ENCODE data around the gene NOD1. TPM values are rescaled to one million over a fixed set of nuclear protein-coding genes. Genes with fewer than 3 reads are reported as not detected.

NOD1 gene
- total RNA-seq, 1 experiment from 2014 or later = 10.3 TPM

DNA sequence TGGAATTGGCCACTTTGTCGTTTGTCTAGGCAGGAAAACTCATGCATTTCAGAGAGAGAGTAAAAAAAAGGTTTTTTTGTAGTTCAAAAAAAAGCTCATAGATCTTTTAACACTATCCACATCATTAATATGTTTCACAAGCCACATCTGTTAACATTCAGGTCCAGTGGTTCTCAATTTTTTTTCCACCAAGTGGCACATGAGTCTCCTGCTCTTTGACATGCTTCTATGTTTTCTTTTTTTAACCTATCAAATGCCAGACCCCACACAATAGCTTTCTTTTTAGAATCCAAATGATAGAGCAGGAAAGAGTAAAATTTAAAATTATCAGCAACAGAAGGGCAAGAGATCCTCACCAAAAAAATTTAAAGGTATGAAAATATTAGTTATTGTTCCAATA, 20.3 kb downstream of the NOD1 start:
- in situ Hi-C loops (cut with HindIII; ENCODE audit: low pct_unique_long_range_greater_than_20kb, low sequenced_read_pairs) = no loop called here
- DNase-seq (ENCODE audit: low read depth) = no peak

DNA sequence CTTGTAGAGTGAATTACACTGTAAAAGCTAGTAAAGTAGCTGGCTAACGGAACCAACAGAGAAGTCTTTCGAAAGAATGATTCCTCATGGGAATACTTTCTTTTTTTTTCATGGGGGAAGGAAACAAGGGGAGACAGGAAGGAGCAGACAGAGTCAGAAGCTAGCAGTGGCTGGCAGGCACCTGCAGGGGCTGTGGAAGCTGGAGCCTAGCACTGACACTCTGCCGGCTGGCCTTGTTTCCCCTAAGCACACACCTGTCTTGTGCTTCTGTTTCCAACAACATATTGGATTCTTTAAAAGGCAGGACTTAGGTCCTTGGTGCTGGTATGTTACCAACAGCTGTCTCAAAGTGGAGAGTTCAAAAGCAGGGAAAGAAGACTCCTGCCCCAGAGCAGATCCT, 24.7 kb downstream of the NOD1 start:
- no peak for DNase-seq (ENCODE audit: low read depth)
- in situ Hi-C loops (cut with HindIII; ENCODE audit: low pct_unique_long_range_greater_than_20kb, low sequenced_read_pairs) = no loop called here

DNA sequence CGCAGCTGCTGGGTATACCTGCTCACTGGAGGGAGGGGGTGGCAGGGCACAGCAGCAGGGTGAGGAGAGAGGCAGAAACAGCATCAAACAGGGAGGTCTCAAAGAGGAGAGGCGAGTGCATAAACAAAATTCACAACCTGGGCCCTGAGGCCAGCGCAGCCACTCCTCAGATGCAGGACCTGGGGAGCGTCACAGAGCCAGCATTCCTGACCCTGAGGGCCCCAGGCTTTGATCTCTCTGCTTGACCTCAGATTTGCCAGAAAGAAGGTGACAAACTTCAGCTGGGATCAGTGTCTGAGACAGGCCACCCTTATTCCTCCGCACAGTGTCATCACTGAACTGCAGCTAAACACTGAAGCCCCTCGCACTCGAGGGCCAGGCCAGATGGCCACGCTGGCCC, 25.6 kb downstream of the NOD1 start:
- in situ Hi-C loops (cut with HindIII; ENCODE audit: low pct_unique_long_range_greater_than_20kb, low sequenced_read_pairs) = no loop called here
- no peak for DNase-seq (ENCODE audit: low read depth)

DNA sequence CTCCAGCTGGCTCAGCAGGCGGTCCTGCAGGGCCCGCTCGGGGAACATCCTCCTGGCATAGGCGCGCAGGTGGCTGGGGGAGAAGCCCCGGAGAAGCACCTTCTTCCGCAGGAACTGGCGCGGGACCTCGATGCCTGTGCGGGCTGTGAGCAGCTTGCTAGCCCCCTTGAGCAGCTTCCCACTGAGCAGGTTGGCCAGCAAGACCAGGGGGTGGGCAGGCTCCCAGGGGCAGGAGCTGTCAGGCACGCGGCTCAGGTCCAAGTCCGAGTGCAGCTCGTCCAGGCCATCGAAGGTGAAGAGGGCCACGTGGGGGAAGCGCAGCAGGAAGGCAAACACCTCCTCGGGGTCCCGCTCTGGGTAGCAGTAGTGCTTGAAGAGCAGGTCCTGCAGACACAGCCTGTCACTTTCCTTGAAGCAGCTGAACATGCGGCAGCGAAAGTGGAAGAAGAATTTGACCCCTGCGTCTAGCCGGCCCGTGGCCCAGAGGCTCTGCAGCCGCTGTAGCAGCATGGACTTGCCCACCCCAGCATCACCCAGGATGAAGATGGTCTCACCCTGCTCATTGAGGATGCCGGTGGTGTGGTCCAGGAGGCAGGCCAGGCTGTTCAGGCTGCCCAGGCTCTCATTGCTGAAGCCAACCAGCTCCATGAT, 26.2 kb downstream of the NOD1 start:
- no peak for DNase-seq (ENCODE audit: low read depth)
- in situ Hi-C loops (cut with HindIII; ENCODE audit: low pct_unique_long_range_greater_than_20kb, low sequenced_read_pairs) = no loop called here

DNA sequence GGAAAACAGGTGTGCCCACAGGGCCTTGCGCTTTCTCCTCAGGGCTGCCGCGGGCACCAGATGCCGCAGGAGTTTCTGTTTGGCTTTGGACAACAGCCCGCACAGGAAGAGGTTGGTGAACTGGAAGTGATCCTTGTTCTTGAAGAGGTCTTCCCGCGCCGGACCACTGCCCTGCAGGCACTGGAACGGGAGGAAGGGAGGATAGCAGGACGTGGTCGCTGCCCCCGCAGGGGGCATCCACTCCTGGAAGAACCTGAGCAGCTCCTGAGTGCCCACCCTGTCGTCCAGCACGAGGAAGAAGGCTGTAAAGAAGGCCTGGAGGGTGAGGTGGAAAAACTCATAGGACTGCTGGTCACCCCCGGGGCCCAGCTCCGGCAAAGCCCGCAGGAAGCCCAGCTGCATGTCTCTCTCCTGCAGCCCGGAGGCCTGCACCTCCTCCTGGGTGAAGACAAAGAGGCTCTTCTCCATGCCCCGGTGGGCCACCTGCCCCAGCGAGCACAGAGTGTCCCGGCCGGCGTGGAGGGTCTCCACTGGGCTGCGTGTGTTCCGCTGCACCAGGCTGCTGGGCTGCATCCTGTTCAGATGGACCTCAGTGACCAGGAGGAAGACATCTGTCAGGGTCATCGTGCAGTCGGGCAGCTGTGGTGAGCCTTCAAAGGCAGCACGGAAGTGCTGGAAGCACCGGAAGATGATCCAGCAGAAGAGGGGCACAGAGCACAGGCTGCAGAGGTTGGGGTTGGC, 26.9 kb downstream of the NOD1 start:
- in situ Hi-C loops (cut with HindIII; ENCODE audit: low pct_unique_long_range_greater_than_20kb, low sequenced_read_pairs) = no loop called here

DNA sequence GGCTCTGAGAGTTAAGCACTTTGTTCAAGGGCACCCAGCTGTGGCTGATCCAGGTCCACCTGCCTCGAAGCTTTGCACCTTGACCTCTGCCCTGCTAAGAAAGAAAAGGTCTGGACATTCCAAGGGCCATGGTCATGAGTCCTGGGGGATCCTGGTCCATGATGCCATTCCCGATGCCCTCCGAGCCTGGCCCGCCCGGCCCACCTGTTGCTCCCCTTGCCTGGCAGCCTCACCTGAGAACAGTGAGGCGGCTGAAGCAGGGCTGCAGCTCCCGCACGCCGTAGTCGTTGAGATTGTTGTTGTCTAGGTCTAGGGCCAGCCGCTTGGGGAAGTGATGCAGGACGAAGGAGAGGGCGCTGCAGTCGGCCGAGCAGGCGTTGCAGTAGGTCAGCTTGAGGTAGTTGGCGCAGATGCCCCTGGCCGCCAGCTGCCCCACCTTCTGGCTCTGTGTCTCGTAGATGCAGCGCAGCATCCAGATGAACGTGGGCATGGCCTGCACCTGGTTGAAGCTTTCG, 27.5 kb downstream of the NOD1 start:
- DNase-seq (ENCODE audit: low read depth) = no peak
- in situ Hi-C loops (cut with HindIII; ENCODE audit: low pct_unique_long_range_greater_than_20kb, low sequenced_read_pairs) = no loop called here

More for the DNA sequence above, 26.9 kb downstream of the NOD1 start:
- no peak for DNase-seq (ENCODE audit: low read depth)

DNA sequence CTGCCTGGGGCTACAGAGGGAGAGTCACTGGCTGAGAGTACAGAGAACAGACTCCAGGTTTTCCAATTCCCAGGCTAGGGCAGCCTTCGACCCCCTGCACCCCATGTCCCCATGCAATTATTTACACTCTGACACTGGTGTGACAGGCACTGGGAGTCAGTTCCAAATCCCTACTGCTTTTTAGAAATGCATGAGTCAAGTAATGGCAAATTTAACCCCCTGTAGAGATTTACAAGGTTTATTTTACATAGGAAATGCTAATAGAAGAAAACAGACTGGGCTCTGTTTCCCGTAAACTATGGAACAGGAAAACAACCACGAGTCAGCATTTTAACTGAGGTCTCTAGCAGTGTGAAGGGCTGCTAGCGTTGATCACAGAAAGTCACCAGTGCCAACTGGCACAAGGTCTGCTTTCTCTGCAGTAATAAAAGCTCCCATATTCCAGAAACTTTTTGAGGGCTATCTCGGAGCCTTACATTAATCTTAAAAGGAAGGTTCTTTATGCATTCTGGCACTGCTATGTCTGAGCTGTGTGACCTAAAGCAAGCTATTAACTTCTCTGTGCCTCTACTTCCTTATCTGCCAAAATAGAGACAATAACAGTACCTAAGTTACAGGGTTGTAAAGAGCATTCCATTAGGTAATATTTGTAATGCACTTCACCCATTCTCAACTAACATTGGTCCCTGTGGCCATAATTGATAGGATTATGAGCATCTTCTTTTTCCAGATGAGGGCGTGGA, 28.2 kb downstream of the NOD1 start:
- DNase-seq (ENCODE audit: low read depth) = no peak
- in situ Hi-C loops (cut with HindIII; ENCODE audit: low pct_unique_long_range_greater_than_20kb, low sequenced_read_pairs) = no loop called here

DNA sequence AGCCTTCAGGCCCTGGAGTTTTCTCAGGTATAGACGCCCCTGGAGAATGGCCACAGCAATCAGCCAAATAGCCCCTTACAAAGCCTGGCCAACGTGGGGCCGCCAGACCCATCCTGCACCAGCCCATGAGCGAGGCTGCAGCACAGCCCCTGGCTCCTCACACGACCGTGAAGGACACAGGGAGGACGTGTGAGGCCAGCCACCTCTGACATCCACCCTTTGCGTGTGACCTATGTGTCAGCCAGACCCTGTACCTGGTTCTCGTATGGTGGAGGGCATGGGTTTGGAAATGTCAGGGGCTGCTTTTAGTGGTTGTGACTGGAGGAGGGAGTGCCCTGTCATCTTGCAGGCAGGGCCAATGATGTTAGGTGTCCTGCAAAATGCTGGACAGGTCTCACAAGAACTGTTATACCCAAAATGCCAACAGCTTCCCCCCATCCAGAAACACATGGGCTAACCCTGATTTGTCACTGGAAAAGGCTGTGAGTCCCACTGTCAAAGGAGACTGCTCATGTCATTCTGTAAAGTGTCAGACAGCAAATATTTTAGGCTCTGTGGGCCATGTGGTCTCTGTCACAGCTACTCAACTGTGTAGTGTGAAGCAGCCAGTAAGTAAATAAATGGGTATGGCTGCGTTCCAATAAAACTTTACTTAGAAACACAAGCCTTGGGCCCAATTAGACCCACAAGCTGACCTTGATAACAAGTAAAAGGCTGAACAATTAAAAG, 30.0 kb downstream of the NOD1 start:
- in situ Hi-C loops (cut with HindIII; ENCODE audit: low pct_unique_long_range_greater_than_20kb, low sequenced_read_pairs) = no loop called here
- DNase-seq (ENCODE audit: low read depth) = no peak

DNA sequence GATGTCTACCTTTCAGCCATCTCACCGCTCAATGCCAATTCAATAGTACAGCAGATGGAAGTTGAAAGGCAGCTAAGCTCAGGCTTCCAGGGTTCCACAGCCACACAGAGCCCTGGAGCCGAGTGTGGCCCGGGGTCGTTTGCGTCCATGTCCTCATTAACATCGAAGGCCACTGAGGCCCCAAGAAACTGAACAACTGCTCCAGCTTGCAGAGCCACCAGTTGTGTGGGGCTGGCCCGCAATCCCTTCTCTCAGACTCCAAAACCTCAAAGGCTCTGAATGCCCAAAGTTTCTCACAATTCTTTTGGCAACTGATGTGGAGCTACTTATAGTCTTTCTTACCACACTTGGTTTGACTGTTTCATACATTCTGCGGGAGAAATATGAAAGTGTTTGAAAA, 31.1 kb downstream of the NOD1 start:
- in situ Hi-C loops (cut with HindIII; ENCODE audit: low pct_unique_long_range_greater_than_20kb, low sequenced_read_pairs) = no loop called here
- DNase-seq (ENCODE audit: low read depth) = no peak

DNA sequence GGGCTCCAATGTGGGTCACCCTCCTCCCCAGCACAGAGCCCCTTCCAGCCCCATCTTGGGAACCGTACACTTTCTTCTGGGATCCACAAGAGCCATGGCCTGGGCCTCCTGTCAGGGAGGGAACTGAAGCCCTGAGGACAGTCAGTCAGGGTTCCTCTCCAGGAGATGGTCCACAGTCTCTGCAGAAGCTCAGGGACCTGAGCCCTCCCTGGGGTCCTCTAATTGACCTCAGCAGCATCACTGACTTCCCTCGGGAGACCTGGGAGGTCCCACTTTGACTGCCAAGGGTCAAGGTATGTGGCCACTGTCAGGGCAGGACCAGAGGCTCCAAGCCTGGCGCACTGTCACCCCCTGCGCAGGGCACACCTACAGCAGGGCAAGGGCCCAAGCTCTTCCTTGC, 32.3 kb downstream of the NOD1 start:
- in situ Hi-C loops (cut with HindIII; ENCODE audit: low pct_unique_long_range_greater_than_20kb, low sequenced_read_pairs) = no loop called here
- no peak for DNase-seq (ENCODE audit: low read depth)

DNA sequence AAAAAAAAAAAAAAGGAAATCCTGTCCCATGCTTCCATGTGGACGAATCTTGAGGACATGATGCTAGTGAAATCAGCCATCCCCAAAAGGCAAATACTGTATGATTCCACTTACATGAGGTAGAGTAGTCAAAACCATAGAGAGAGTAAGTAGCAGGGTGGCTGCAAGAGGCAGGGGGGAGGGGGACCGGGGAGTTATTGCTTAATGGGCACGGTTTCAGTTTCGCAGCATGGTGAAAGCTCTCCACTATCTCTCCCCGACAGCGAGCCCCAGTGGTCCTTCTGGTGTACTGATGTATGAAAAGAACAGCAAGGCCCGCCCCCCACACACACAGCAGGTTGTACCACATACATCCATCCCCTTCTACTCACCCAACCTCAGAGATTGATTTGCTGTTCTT, 32.8 kb downstream of the NOD1 start:
- no peak for DNase-seq (ENCODE audit: low read depth)

DNA sequence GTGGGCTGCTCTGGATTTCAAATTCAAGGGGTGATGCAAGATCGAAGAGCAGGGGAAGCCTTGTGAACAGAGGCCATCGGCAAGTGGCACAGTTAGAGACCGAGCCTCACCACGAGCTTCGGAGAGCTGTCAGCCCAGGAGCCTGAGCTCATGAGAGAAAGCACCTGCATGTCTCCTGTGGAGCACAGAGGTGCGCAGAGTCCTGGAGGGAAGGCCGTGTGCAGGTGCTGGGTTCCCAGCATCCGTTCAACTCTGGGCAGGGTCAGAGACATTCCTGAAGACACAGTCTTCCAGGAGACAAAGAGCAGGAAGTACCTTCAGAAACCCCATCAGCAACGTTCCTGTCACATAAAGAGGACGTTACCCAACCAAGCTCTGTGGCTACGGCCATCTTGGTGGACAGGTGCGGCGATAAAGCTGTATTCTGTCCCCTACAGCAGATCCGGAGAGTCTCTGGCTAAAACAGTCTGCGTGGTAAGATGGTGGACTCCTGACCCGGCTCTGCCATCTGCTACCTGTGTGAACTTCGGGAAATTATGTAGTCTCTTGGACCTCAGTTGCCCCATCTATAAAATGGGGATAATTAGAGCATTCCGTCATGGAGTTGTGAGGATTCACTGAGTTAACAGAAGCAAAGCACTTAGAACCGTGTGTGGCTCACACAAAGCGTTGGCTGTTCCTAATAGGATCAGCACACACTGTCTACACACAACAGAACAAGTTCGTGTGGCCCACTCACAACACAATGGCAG, 40.6 kb downstream of the NOD1 start:
- no peak for DNase-seq (ENCODE audit: low read depth)
- in situ Hi-C loops (cut with HindIII; ENCODE audit: low pct_unique_long_range_greater_than_20kb, low sequenced_read_pairs) = no loop called here

More for the DNA sequence above, 32.8 kb downstream of the NOD1 start:
- in situ Hi-C loops (cut with HindIII; ENCODE audit: low pct_unique_long_range_greater_than_20kb, low sequenced_read_pairs) = no loop called here

DNA sequence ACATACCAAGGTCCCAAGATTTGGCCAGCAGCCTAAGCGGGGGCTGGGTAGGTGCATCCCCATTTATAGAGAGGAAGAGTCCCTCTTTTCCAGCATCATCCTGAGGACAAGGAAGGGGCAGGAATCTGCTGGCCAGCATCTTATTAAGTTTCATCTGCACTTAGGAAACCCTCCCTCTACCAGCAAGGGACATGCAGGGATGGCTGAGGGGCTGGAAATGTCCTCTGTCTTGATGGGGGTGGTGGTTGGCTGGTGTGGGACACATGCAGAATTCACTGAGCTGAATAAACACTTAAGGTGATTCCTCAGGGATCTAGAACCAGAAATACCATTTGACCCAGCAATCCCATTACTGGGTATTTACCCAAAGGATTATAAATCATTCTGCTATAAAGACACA, 42.1 kb downstream of the NOD1 start:
- no peak for DNase-seq (ENCODE audit: low read depth)
- in situ Hi-C loops (cut with HindIII; ENCODE audit: low pct_unique_long_range_greater_than_20kb, low sequenced_read_pairs) = no loop called here

DNA sequence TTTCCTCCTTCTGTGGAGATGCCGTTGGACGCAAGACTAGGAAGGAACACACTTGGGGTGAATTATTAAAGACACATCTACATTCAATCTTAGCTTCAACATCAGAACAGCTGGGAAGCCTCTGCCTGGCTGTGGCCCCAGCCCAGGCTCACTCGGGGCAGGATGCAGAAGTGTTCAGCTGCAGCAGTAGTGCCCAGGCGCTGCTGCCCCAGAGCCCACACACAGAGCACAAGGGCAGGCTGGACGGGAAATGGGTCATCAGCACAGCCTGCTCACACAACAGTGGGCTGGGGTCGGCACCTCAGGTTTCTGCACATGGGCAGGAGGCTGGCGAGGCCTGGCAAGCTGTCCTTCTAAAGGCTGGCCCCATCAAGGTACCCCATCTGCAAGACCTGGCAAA, 42.5 kb downstream of the NOD1 start:
- in situ Hi-C loops (cut with HindIII; ENCODE audit: low pct_unique_long_range_greater_than_20kb, low sequenced_read_pairs) = no loop called here
- DNase-seq (ENCODE audit: low read depth) = no peak

DNA sequence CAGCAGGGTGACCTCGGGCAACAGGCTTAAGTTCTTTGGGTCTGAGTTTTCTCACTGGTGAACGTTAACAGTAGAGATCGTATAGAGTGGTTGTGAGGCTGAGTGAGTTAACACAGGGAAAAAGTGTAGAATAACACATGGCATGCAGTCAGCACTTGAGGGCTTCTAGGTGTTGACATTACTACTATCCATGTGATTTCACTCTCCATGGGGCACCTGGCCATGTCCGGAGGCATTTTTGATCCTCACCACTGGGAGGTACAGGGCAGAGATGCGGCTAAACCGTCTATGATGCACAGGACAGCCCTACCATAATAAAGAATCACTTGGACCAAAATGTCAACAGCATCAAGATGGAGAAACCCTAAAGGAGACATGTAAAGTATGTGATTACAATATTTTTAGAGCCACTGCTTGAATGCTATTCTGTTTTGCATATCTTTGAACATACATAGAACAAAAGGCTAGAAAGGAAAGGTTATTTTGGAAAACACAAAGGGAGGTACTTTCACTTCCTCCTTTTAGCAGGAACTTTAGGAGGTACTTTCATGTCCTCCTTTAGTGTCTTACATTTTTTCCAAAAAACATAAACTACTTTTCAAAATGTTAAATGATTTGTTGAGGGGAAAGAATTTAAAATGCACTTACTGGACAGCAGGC, 44.3 kb downstream of the NOD1 start:
- in situ Hi-C loops (cut with HindIII; ENCODE audit: low pct_unique_long_range_greater_than_20kb, low sequenced_read_pairs) = no loop called here
- no peak for DNase-seq (ENCODE audit: low read depth)

DNA sequence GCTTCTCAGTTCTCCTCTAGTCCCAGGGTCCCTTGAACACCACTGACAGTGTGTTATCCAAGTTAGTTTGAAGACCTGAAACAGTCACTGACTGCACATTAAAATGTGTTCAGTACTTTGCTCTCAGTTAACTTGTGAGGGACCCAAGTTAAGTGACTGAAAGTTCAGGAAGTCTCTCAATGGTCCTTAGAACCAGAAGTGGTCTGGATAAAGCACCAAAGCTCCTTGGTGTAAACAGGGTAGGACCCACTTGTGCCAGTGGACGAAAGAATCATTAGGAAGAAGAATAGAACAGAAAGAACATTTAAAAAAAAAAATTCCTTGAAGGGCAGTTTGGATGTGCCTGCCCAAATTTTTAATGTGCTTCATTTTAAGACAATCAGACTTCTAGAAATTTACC, 45.1 kb downstream of the NOD1 start:
- DNase-seq (ENCODE audit: low read depth) = no peak
- in situ Hi-C loops (cut with HindIII; ENCODE audit: low pct_unique_long_range_greater_than_20kb, low sequenced_read_pairs) = no loop called here

DNA sequence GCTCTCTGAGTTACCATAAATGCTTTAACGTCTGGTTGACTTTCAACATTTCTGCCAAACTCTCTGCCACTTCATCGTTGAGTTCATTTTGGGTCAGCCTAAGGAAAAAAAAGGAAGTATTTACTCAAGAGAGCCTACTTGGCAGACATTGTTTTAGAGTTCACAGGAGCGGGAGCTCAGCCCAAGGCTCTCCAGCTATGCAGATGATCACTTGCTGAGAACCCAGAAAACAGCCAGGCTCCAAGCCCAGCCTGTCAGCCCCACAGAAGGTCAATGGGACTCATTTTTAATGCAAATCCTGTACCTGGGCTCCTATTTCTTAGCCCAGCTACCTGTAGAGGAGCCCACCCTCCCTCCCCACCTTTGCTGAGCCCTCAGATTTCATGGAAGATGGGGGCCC, 45.5 kb downstream of the NOD1 start:
- in situ Hi-C loops (cut with HindIII; ENCODE audit: low pct_unique_long_range_greater_than_20kb, low sequenced_read_pairs) = no loop called here
- no peak for DNase-seq (ENCODE audit: low read depth)

DNA sequence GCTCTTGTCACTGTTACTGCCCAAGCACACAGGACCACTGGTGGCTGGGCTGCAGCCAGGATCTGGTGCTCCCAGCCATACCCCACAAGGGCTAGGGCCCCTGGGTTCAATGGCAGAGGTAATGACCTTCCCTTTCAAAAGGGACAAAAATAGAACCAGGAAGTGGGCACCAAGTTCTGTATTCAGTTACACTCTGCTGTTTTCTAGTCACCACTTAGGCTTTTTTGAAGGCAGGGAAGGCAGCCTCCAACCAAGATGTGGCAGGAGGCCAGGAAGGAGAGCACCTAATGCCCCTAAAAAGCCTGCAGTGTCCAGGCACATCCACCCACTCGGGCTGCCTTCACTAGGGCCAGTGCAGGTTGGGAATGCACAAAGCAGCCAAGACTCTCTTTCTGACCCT, 47.8 kb downstream of the NOD1 start:
- no peak for DNase-seq (ENCODE audit: low read depth)
- in situ Hi-C loops (cut with HindIII; ENCODE audit: low pct_unique_long_range_greater_than_20kb, low sequenced_read_pairs) = no loop called here
